Stimulated activated CD4-positive, alpha-beta T cell treated with anti-CD3 and anti-CD28 coated beads, Interleukin-2, amount 100 ng/mL, for 4 hours (primary cell): Measurements from ENCODE around the gene ITGA5.
A peak's percentile ranks its signal among the peaks of the same experiment; 100 is the strongest.

Experiments used
- DNase-seq: peaks from one replicate; pipeline ENCODE4 v3.0.0-alpha.2; 2020; ENCODE audit warnings: low read depth

ITGA5 gene

DNA sequence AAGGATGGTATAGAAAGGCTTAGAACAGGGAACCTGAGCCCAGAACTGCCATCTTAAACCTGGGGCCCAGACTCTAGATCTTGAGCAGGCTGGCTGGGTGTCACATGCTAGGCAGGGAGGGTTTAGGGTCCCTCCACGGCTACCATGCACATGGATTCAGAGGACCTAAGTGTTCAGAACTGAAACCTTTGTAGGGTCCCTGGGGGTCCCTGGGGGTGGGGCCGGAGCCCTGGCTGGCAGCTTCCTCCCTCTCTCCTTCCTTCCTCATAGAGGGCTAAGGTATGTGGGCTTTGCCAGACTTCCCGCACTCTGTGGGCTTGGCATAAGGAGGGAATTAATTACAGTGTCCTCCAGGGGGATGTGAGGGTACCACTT lies 29.9 kb downstream of the ITGA5 start:
- DNase-seq, result no peak

DNA sequence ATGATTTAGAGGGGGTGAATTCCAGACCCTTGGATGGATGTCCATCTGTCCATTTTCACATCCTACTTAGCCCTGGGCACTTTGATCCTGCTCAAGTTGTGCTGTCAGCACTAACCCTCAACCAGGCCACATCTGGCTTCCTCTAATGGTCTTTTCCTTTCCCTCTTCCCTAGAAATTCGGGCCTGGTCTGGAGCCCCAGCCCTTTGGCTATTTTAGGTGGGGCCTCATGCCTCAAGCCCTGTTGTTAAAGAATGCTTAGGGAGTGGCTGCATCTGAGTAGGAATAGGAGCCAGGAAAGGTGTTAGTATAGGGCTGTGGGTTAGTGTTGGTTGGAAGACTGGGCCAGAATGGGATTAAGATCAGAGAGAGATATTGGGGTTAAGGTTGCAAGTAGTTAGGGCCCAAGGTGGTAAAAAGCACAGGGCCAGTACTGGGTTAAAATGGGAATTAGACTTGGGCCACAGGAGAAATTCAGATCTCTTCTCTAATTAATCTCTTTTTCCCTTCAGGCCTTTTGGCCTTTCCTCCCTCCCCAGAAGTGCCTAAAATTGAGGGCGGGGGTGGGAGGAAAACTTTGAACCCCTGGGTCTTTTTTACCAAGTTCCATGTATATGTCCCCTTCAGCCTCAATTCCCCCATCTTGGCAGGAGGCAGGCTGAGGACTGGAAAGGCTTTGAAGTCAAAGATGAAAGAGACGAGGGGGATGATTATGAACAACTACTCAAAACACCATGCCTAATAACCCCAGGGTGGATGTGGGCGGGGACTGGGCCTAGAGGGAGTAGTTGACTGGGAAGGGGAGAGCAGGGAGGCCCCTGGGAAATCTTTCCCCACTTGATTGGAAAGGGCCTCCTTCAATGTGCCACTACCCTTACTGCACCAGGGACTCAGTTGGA lies 30.6 kb downstream of the ITGA5 start:
- DNase-seq, result no peak

DNA sequence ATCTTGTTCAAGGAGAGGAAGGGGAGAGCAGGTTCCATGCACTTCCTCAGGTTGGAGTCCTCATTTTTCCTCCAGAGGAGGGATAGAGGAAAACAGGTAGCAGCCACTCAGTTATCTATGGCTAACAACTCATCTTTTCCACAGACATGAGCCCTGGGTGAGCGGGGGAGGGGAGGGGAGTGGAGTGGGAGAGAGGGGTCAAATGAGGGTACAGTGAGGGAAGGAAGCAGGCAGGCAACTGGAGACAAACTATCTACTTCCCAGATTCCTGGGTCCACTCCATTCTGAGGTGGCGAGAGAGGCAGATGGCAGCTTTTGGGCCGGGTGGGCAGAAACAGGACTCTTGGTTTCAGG lies 32.0 kb downstream of the ITGA5 start:
- no peak for DNase-seq

DNA sequence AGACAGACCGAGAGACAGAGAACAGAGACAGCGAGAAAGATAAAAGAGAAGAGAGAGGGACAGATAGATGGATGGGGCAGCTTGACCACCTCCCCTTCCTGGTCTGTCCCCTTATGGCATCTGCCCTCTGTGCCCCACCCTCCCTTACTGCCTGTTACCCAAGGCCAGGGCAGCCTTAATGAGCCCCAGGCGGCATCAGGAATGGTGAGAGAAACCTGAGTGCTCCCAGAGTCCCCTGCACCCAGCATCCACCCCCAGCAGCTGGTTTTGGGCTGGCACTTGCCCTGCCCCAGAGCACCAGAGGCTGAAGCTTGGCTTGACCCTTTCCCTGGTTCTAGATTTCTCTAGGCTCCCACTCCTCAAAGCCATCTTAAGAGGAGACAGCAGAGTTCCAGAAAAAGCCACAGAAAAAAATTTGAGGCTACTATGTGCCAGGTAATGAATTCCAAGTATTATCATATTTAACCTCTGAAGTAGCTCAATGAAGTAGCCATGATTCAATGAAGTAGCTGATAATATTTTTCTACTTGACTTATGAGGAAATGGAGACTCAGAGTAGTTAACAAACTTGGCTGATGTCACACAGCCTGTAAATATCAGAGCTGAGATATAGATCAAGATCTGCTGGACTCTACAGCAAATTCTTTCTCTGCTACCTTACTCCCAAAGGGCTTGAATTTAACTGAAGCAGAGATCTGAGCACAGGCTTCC lies 32.5 kb downstream of the ITGA5 start:
- DNase-seq, result no peak

DNA sequence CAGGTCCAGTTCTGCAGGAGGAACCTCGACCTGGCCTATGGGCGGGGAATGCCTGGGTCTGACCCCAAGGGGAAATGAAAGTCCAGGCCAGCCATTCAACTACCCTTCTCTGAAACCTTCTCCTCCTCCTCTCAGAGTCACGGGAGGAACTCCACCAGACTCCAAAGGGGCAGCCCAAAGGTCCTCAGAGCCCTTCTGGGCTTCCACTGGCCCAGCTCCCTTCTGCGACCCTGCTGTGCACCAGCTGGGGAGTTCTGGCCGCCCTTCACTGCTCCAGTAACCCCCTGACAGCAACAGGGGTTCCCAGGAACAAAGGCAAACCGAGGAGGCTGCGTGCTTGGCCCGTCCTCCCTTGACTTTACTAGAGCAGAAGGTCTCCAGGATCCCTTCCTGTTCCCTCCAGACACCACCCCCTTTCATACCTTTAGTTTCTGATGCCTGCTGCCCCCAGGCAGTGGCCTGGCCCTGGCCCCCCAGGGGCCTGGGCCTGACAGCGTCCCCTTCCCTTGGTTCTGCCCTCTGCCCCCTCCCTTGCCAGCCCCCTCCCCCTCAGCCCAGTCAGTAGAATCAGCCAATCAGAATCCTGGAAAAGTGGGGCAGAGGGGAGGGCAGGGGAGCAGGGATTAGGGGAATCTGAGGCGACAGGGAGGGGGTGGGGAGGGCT lies 33.7 kb downstream of the ITGA5 start:
- no peak for DNase-seq

DNA sequence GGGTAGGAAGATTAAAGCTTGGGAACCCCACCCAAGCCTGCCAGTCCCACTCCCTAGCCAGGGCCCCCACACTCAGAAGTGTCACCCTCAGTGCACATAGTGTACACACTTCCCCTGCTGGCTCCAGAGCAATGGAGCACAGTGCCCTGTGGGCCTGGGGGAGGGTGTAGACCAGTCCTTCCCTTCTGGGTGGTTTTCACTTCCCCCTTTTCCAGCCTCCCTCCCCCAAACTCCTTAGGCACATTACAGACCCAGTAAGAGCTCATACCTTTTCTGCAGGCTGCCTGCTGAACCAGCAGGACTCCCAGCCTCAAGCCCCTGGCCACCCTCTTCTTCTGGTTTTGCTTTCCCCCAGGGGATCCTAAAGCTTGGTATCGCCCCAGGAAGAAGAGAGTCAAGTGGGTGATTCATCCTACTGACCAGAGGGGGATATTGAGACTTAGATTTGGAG lies 34.5 kb downstream of the ITGA5 start, which contains the start of gene ZNF385A:
TSS of gene ZNF385A (minus strand) at position 143 of the 451 bp plus-strand sequence. CDS start 219 bp downstream, outside the sequence.
- DNase-seq, result no peak

DNA sequence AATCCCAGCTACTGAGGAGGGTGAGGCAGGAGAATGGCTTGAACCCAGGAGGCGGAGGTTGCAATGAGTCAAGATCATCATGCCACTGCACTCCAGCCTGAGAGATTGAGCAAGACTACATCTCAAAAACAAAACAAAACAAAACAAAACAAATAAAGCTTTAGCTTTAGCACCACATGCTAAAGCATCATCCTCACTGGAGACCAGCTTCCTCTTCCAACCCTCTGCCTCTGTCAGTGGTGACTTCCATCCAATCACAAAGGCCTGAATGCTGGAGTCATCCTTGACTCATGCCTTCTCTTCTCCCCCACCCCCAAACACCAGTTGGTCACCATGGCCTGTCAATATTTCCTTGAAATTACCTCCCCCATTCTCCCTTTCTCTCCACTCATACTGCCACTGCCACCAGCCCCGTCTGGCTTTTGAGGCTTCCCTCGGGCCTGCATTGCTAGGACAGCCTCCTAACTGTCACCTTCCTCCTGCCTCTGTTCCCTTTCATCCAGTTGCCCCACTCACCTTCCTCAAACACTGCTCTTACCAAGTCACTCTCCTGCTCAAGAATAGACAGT lies 35.9 kb downstream of the ITGA5 start:
- DNase-seq, result no peak

DNA sequence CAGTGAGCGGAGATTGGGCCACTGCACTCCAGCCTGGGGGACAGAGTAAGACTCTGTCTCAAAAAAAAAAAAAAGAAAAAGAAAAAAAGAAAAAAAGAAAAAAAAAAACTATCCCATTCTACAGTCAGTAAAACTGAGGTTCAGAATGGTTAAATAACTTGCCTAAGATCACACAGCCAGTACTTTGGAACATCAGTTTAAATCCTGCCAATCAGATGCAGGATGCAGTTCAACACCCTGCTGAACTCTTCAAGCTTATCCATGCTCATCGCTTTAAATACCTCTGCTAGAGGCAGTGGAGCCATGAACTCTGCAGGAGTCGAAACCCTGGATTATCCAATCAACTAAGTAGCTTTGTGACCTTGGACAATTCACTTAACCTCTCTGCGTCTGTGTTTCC lies 37.9 kb downstream of the ITGA5 start:
- no peak for DNase-seq

DNA sequence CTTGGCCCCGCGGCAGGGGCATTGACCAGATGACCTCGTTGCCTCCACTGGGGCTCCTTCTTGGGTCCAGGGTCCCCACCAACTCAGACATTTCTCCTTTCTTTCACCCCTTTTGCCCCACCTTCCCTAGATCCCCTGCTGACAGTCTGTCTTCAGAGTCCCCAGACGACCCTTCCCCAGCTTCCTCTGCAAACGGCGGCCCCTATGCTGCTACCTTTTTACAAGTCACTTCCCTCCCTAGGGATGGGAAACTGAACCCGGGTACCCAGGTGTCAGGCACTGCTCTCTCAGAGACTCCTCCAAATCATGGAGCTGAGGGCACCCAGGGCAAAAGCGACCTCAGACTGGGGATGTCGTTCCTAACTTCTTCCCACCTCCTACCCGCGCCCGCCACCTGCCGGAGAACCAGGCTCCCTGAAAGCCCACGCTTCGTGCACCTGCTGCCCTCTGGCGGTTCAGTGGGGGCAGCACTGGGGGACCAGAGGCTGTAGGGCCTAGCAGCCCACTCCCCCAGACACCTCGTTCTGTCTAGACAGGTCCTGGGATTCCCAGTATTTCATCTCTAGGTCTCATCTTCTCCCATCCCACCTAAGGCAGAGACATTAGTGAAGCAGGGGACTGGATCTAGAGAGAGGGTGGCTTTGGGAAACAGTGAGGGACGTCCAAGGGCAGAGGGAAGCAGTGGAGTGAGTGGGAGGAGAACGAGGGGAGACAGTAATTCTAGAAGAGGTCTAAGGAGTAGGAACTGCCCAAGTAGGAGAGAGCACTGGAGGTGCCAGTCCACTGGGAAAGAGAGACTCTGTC lies 39.5 kb downstream of the ITGA5 start:
- peak; percentile 81 for DNase-seq

DNA sequence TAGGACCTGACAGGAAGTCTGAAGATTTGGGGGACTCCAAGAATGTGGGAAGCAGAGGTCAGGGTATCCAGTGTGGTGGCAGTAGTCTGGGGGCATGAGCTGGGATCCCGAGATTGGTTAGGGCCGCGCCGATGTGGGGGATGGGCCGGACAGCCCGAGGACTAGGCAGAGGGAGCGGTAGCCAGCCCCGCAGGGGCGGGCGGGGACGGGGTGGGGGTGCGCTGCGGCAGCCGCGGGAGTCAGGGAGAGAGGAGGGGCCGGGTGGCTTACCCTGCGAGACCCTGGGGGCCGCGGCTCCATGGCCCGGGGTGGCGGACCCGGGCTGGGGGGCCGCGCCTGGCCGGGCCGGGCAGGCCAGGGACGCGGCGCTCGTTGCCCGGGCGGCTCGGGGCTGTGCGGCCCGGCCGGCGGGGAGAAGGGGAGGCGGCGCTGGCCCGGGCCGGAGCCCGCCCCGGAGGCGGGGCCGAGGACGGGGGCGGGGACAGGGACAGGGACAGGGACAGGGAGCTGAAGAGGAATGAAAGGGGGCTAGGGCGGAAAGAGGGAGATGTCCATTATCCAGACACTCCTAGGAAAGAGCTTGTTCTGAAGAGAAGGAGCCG lies 40.2 kb downstream of the ITGA5 start:
- no peak for DNase-seq

DNA sequence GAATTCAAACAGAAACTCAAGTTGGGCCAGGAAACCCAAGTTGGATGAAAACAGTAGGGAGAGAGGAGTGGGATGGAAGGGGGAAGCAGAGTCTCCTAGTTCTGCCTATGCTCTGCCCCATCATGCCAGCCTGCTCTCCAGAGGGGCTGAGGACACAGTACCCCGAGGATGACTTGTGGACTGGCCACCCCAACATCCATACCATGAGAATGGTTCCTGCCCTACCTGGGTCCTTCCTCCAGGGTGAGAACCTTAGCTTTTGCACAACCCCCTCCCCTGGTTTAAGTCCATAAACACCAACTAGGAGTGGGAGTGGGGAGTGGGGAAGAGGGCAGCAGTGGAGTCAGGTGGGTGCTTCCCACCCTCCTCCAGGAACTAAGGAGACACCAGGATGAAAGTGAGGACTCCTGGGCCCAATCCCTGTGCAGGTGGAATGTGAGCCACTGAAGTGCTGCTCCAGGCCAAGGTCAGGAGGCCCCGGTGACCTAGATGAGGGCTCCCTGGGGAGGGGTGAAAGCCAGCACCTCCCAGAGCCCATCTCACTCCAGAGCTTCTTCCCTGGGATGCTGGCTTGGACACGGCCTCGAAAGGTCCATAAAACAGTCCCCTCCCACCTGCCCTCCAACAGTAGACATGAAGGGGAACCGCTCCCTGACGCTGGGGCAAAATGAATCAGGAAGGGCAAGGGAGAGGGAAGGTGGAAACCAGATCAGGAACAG lies 41.1 kb downstream of the ITGA5 start:
- no peak for DNase-seq

DNA sequence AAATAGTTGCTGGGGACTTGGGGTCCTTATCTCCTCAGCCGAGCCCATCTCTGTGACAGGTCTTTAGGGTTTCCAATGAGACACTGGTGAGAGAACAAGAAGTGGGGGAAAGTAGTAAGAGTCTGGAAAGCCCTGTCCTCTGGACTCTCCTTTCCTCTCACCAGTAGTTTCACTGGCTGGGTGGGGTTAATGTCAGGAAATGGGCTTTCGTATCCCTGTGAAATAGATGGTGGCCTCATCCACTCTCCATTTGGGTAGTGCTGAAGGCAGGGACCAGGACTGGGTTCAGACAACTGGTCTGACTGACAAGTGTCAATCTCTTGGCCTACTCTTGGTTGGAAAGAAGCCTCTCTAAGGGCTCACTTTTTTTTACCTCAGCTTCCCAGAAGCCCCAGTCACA lies 42.1 kb downstream of the ITGA5 start:
- DNase-seq, result no peak

DNA sequence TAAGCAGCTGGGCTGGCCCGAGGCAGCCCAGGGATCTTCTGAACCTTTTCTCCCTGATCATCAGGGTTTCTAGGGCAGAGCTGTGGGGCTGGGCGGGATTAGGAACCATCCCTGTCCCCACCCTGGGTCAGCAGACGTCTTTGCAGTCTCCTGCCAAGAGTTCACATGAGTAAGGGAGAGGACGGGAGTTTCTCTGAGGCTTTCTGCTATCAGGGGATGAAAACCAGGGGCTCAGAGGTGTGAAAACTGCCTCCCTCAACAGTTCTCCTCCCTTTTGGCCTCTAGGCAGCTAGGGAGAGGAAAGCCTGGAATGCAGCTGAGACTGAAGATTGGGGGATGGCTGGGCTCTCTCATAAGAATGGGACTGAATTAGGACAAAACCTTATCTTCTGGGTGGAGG lies 42.5 kb downstream of the ITGA5 start:
- DNase-seq, result no peak

DNA sequence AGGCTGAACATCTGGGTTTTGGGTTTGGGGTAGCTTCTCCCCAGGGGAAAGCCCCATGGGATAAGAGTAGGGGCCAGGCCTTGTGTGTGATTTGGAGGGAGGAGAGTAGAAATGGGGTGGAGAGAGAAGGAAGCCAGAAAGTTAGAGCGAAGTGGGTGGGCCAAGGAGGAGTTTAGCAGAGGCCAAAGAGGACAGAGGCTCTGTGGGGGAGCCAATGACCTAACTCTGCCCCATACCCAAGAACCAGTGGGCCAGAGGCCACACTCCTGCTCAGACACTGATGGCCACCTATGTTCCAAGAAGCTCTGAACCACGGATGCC lies 43.8 kb downstream of the ITGA5 start:
- no peak for DNase-seq

DNA sequence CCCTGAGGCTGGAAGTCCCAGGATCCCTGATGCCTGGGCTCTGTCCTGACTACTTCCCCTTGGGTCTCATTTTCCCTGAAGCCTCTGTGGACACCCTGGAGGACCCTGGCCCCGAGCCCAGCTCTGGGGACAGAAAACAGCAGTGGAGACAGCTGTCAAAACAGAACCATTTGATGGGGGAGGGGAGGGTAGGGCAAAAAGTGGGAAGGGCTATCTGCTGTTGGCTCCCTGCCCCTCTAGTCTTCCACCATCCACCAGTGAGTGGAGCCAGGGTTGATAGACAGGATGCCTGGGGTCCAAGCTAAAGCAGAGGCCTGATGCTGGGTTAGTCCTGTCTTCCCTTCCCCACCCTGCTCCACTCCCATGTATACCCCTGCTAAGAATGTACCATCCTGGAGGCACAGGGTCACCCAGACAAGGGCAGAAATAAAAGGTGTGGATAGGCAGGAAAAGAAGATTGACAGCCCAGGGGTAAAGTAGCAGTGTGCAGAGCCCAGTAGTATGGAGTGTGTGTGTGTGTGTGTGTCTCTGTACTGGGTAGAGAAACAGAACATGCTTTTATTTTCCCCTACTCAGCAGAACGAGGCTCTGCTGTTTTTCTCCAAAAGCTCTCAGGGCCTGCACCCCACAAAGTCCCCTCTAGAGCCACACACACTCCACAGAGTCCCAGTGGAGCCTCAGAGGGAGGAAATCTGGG lies 44.4 kb downstream of the ITGA5 start:
- DNase-seq, result no peak

DNA sequence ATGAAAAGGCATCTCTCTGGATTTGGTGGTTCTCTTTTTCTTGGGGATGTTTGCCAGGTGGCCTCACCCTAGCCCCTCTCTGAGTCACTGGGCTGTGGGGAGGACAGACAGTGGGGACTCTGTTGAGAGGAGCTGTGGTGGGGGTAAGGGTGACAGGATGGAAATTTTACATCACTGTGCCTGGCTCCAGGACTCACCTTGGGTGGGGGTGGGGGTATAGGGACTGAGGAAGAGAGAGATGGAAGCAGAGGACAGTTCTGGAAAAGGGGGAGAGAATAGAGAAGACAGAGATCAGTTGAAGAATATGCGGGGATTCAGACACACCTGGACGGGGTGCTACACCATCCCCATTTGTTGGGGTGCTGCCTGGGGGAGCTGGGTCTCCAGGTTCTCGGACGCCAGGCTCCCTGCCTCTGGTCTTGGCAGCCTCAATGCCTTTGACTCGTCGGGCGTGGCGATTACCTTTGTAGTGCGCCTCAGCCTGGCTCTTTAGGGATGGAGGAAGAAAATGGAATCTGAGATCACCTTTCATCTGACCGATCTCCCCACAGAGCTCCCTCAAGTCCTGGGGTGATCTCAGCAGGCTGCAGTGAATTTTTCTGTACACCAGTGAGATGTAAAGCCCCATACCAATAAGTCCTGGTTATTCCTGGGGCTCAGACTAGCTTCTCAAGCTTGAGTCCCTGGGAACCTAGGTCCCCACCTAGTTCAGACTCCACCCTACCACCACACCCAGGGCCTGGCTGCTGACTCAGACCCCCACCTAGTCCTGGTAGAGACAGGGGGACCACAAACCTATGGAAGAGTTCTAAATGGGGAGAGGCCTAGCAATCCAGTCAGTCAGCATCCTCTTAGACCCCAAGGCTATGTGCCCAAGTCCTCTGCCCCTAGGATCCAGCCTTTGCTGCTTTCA lies 45.2 kb downstream of the ITGA5 start:
- no peak for DNase-seq

DNA sequence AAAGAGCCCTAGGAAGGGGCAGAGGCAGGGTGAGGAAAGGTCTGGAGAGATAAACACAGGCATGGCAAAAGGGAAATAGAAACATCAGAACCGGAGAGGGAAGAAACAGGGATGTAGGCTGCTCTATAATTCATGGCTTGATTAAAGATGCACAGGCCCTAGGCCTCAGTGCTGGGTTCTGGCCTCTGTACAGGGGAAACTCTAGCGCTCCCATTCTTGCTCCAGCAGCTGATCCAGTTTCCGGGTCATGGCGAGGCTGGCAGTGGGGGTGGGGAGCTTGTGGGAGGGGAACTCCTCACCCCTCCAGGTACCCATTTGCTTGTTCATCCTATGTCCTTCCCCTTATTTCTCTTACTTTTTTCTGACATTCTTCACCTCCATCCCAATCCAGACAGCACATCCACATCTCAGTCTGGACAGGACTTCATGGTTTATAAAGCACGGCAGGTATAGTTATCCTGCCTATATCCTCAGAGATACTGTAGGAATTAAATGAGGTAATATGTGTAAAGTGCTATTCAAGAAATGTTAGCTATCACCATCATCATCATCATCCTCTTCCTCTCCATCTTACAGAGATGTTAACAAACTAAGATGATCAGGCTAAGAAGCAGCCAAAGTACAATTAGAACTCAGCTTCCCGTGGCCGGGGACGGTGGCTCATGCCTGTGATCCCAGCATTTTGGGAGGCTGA lies 46.8 kb downstream of the ITGA5 start:
- DNase-seq, result no peak

DNA sequence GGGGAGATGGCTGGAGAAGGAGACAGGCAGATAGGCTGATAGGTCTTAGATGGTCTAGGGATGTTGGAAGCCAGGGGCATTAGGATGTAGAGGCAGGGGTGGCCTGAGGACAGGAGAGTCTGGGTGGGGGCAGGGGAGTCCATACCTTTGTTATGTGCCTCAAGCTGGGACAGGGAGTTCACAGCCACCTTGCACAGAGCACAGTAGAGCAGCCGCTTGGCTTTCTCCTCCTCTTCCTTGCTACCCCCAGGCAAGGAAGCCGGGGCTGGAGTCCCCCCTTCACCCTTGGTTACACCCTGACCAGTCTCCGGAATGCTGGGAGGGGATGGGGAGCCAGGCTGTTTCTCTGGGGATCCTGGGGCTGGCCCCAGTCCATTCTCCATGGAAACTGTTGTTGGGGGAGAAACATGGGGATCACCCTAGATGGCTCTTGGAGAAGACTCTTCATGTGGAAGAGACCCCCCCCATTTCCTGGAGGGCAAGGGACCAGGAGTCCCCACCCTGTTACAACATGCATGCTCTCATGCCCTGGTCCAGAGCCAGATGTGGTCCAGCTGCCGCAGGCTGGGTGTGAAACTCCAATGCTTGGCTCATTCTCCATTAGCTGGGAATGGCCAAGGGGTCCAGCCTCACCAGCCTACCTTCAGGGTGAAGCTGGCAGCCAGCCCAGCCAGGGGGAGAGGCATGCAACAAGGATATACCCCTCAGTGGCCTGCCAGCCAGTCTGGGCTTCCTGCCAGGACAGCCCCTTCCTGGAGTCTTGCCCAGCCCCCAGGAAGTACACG lies 47.5 kb downstream of the ITGA5 start:
- DNase-seq, result no peak
